Neural progenitor cell (in vitro differentiated cells): Measurements from ENCODE around the gene MMP3.

Experiments used
- EZH2 ChIP-seq: fragments of 200-600 bp; sonication (generic); IDR thresholded peaks from 2 replicates; pipeline ENCODE4 v1.6.1; 2017; ENCODE audit warnings: antibody characterized with exemption, mild to moderate bottlenecking, moderate library complexity
- EZH2phosphoT487 ChIP-seq: fragments of 200-600 bp; sonication (generic); IDR thresholded peaks from 2 replicates; pipeline ENCODE4 v1.6.1; 2017; ENCODE audit warnings: antibody characterized with exemption
- TF ChIP-seq, protein P1 (sequence below): fragments of 200-600 bp; sonication (generic); IDR thresholded peaks from 2 replicates; pipeline ENCODE4 v1.5.1; 2017; ENCODE audit warnings: antibody characterized with exemption, mild to moderate bottlenecking

DNA sequence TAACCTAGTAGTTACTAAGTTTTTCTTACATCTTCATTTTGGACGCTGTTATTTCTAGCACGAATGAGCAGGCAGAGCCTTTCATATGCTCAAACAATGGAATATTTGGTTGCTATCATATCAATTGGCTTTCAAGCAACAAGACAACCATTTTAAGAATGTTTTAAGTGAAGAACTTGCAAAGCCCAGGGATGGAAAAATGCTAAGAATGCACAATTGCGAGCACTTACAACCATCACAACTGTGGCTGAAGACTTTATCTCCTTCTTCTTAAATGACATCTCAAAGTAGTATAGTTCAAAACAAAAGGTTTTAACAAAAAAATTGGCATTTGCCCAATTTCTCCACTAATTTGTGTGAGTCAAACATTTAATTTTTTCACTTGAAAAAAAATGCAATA, 37.1 kb downstream of the MMP3 start:
- TF ChIP-seq, protein P1, sequence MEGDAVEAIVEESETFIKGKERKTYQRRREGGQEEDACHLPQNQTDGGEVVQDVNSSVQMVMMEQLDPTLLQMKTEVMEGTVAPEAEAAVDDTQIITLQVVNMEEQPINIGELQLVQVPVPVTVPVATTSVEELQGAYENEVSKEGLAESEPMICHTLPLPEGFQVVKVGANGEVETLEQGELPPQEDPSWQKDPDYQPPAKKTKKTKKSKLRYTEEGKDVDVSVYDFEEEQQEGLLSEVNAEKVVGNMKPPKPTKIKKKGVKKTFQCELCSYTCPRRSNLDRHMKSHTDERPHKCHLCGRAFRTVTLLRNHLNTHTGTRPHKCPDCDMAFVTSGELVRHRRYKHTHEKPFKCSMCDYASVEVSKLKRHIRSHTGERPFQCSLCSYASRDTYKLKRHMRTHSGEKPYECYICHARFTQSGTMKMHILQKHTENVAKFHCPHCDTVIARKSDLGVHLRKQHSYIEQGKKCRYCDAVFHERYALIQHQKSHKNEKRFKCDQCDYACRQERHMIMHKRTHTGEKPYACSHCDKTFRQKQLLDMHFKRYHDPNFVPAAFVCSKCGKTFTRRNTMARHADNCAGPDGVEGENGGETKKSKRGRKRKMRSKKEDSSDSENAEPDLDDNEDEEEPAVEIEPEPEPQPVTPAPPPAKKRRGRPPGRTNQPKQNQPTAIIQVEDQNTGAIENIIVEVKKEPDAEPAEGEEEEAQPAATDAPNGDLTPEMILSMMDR: no peak
- no peak for TF ChIP-seq EZH2
- no peak for TF ChIP-seq EZH2phosphoT487
